GM08714 (cell line): ENCODE measurements around the gene CBLL2.
"Not testable (repeated sequence)": the region's sequence is repeated elsewhere in the genome, so short reads cannot be mapped to it uniquely, and the experiment has no call there.

ENCODE experiments used
- H3K4me3 ChIP-seq: fragments of 200-500 bp; sonication (Bioruptor generic); 2 replicates; pipeline ENCODE4 v1.5.1; 2014; ENCODE audit warnings: mild to moderate bottlenecking, low read length, inconsistent platforms
- ZNF274 ChIP-seq: IDR thresholded peaks from 2 replicates; pipeline ENCODE4 v1.6.1; 2012; ENCODE audit warnings: mild to moderate bottlenecking, low read depth, low read length

CBLL2 gene, protein sequence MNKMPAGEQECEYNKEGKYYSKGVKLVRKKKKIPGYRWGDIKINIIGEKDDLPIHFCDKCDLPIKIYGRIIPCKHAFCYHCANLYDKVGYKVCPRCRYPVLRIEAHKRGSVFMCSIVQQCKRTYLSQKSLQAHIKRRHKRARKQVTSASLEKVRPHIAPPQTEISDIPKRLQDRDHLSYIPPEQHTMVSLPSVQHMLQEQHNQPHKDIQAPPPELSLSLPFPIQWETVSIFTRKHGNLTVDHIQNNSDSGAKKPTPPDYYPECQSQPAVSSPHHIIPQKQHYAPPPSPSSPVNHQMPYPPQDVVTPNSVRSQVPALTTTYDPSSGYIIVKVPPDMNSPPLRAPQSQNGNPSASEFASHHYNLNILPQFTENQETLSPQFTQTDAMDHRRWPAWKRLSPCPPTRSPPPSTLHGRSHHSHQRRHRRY

DNA sequence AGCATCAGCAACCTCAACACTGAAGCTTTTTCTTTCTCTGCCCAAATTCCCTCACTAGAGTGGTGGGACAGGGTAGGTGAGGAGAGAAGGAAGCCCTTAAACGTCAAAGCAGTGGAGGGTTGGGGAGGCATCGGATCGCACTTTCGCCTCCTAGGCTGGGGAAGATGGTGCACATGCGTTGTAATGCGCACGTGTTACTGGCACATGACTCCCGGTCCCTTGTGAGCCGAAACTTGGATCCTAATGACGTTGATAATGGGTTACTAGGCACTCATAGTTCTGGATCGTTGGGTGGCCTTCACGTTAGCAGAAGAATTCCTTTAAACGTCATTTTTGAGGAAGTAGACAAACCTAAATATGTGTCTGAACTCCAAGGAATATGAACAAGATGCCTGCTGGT lies at the start of gene CBLL2:
CBLL2 (plus strand) TSS at position 301 of the 400 bp plus-strand sequence; CDS start at position 380, 79 bp downstream.
- no peak within 1 kb of the TSS for H3K4me3 ChIP-seq
- no peak for TF ChIP-seq ZNF274

DNA sequence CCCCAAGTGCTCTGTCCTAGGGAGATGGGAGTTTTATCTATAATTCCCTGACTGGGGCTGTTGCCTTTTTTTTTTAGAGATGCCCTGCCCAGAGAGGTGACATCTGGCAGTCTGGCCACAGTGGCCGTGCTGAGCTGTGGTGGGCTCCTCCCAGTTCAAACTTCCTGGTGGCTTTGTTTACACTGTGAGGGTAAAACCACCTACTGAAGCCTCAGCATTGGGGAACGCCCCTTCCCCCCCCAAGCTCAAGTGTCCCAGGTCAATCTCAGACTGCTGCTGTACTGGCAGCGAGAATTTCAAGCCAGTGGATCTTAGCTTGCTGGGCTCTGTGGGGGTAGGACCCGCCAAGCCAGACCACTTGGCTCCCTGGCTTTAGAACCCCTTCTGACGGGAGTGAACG lies 38.3 kb upstream of the CBLL2 start:
- no peak overlapping the region for H3K4me3 ChIP-seq
- no peak for TF ChIP-seq ZNF274

DNA sequence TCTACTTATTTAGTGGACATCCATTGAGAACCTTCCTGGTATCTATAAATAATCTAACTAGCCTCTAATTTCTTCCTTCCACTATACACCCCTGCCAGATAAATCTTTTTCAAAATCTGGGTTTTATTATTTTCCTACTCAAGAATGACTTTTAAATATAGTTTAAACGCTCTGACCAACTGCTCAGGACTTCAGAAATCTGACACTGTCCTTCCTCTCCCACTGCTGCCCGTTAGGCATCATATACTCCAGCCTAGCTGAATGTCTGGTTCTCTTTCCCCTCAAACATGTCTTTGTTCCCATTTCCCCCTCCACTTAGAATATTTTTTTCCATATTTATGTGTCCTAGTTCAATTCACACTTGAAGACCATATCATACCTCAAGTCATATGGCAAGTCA lies 35.2 kb upstream of the CBLL2 start:
- no peak for TF ChIP-seq ZNF274
- no peak overlapping the region for H3K4me3 ChIP-seq

DNA sequence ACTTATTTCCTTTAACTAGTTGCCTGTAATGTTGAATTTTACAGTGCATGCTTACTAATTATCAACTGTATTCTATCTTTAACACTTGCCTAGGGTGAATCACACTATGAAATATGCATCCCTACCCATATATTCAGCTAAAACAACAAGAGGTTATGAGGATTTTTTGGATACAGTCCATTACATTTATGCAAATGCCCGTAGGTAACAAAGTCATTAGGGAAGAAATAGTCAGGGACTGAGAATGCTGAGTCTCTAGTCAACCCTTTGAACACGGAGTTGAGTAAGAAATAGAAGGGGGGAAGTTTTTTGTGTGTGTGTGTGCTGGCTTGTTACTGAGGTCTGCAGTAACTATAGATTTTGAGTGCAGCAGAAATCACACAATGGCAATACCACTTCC lies 26.1 kb upstream of the CBLL2 start:
- no peak for TF ChIP-seq ZNF274
- no peak overlapping the region for H3K4me3 ChIP-seq

DNA sequence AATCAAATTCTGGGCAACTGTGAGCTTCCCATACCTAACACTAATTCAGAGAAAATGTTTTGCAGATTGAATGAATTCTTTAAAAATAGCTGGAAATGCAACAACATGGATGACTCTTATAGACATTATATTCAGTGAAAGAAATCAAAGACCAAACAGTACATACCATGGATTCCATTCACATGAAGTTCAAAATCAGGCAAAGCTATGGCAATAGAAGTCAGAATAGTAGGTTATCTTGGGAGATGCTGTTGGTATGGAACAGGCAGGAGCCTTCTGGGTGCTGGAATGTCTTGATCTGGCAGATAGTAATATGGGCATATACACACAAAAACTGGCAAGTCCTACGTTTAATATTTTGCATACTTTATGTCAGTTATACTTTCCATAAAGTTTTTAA lies 25.5 kb upstream of the CBLL2 start:
- no peak overlapping the region for H3K4me3 ChIP-seq
- no peak for TF ChIP-seq ZNF274

DNA sequence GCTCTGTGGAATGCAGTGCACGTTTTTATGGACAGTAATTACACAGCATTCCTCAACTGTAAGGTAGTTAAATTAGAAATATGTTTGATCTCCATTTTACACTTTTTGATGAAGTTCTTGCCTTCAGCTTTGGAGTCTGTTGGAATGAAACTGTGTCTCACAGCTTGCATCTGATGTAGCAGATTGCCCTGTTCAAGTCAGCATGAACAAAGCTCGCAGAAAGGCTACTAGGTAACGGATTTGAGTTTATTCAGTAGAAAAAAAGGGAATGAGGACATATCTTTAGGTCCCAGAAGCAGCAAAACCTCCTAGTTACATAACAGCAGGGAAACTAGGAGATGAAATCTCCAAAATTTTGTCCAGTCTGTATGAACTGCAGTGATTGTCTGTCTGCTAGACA lies 24.3 kb upstream of the CBLL2 start:
- no peak for TF ChIP-seq ZNF274
- no peak overlapping the region for H3K4me3 ChIP-seq

DNA sequence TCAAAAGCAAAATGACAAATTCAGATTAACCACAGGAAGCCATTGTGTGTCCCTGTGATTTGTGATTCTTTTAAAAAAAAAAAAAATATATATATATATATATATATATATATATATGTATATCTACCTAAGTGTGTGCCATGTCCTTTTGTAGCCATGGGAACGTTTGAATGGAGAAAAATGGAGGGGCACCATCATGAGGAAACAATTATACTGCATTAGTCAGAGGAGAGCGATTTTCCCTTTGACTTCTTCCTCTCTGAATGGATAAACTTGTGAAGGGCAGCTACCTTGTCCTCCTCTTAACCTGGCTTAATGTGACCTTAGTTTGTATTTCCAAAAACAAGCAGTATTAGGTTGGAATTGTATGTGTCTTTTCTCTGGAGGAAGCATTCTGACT lies 23.3 kb upstream of the CBLL2 start:
- no peak overlapping the region for H3K4me3 ChIP-seq
- no peak for TF ChIP-seq ZNF274

DNA sequence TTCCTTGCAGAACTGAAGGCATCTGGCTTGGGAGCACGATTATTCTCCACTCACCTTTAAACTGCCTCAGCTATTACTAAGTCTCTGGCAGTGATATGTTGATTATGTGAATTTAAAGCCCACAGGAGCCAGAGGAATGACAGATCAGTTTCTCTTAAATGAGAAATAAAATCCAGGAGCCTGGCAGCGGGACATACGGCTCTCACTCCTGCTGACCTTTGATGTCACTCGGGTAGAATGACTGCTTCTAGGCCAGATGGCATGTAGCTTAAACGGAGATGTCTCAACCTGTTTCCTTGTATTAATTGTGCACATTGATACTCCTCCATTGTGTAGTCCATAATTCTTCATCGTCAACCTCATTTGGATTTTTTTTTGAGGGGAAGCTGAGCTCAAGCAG lies 4.0 kb upstream of the CBLL2 start:
- no peak overlapping the region for H3K4me3 ChIP-seq
- no peak for TF ChIP-seq ZNF274

DNA sequence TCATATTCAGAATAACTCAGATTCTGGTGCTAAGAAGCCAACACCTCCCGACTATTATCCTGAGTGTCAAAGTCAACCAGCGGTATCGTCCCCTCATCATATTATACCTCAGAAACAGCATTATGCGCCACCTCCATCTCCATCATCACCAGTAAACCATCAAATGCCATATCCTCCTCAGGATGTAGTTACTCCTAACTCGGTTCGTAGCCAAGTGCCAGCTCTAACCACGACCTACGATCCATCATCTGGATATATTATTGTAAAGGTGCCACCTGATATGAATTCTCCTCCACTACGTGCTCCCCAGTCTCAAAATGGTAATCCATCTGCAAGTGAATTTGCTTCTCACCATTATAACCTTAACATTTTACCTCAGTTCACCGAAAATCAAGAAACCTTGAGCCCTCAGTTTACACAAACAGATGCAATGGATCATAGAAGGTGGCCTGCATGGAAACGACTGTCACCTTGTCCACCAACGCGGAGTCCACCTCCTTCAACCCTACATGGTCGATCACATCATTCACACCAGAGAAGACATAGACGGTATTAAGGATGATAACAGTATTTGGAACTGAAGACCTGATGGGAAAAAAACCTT lies 1.1 kb downstream of the CBLL2 start:
- H3K4me3 ChIP-seq = no peak overlapping the region
- no peak for TF ChIP-seq ZNF274

DNA sequence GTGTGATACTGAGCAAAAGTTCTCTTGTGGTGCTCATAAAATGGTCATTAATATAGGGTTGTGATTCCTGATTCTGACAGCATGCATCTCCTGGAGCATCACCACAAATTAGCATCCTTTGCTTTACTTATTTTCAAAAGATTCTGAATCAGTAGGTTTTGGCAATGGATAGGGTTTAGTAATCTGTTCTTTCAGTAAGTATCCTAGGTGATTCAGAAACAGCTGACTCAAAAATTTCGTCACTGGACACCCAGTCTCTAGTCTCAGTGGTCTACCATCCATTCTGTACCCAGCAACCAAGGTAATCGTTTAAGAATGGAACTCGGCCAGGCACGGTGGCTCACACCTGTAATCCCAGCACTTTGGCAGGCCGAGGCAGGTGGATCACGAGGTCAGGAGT lies 4.1 kb downstream of the CBLL2 start:
- no peak for TF ChIP-seq ZNF274
- H3K4me3 ChIP-seq = no peak overlapping the region

DNA sequence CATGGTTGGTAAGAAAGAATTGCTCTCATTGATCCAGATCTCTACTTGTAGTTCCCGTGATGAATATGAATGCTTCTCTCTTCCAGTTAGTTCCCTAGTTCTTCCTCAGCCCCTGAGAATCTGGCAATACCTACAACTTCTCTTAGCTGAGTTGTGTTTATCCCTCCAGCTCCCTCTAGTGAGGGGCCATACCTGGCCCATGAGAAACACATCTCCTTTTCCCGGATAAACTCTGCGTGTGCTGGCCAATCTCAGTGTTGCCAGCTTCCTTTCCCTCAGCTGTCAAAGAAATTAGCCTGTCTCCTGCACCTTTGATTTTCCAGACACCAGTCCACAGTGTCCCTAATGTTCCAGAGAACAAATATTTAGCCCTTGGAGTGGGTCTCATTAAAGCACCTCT lies 5.7 kb downstream of the CBLL2 start:
- no peak for TF ChIP-seq ZNF274
- H3K4me3 ChIP-seq = no peak overlapping the region

DNA sequence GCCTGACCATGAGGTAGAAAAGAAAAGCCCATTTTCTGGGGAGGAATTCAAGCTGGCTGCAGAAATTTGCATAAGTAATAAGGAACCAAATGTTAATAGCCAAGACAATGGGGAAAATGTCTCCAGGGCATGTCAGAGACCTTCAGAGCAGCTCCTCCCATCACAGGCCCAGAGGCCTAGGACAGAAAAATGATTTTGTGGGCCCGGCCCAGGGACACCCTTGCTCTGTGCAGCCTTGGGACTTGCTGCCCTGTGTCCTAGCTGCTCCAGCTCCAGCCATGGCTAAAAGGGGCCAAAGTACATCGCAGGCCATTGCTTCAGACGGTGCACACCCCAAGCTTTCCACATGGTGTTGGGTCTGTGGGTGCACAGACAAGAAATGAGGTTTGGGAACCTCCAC lies 16.5 kb downstream of the CBLL2 start:
- not testable (repeated sequence) for H3K4me3 ChIP-seq

DNA sequence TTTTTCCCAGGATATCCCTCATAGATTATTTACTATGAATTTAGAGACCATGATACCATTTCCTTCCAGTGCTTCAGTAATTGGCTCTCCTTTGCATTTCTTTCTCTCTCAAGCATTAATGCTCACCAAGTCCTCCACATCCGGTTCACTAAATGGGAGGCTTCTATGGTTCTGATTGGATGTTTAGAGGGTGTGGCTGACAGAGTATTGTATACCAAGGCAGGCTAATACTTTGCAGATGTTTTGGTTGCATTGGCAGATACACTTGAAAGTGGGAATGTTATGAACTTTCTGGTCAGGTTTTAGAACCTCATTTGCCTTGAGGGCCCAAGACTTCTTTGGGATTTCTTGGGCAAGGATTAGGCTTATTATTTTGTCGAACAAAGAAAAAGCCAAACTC lies 24.2 kb downstream of the CBLL2 start:
- no peak overlapping the region for H3K4me3 ChIP-seq
- no peak for TF ChIP-seq ZNF274

DNA sequence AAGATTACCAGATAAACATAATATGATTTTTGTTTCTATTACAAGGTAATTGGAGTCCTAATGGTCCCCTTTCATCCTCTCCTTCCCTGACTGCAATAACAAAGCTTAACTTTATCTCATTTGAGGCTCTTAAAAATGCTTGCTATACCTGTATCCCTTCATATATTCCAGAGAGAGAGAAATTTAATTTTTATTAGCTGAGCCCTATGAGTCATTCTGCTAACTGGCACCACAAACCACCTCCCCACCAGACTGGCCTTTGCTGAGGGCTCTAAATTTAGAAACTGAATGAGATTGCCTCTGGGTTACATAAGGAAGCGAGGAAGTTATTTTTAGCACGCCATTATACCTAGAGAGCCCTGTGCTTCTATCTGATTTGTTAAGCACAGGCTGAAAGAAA lies 27.4 kb downstream of the CBLL2 start:
- TF ChIP-seq ZNF274 = no peak
- H3K4me3 ChIP-seq = no peak overlapping the region

DNA sequence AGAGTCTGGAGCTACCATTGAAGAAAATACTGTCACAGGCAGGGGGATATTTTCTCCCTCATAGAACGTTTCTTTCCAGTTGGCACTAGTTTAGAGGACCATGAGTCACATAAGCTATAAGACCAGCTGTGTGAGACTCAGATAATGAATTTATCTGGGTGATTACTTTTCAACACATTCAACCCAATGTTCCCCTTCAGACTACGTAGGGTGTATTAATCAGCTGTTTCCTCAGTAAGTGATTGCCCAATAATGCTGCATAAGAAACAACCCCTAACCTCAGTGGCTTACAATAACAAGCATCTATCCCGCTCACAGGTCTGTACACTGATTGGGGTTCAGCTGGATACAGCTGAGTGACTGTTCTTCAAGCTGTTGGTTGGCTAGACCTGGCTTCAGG lies 38.1 kb downstream of the CBLL2 start:
- H3K4me3 ChIP-seq = no peak overlapping the region
- no peak for TF ChIP-seq ZNF274

DNA sequence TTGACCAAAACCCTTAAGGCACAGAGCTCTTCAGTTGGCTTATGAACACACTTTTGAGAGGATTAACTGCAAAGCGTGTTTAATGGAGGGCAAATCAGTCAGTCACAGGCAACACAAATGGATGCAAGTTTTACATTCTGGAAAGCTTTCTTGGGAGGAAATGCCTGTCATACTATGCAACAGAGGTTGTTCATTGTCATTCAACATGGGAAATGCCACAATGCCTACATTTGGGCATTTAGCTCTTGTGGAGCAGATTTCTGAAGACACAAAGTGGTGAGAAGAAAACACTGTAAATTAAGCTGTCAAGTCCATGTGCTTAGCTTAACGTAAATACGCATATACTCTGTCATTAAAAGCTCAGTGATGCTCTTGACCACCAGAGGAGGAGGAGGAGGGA lies 41.1 kb downstream of the CBLL2 start:
- no peak for TF ChIP-seq ZNF274
- no peak overlapping the region for H3K4me3 ChIP-seq

DNA sequence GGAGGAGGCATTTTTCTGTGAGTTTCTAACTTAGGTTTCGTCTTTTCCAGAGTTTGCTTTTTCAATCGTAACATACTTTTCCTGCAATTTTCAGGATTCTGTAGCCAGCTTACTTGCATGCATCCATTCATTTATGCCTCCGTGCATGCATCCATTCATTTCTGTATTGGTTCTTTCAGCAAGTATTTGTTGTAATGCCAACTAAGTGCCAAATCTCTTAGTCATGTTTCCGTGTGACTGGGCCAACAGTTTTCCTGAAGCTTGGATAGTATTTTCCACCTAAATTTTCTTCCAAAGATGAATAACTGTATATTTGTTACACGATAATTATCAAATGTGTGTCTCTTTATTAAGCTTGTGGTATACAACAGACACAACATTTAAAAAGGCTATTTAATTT lies 41.5 kb downstream of the CBLL2 start:
- TF ChIP-seq ZNF274 = no peak

More for the DNA sequence above, 41.5 kb downstream of the CBLL2 start:
- H3K4me3 ChIP-seq = no peak overlapping the region
